Activated CD8-positive, alpha-beta memory T cell treated with anti-CD3 and anti-CD28 coated beads for 1 hour (primary cell): ENCODE results near the gene GCNT1.
"Not testable (repeated sequence)": the region's sequence is repeated elsewhere in the genome, so short reads cannot be mapped to it uniquely, and the experiment has no call there.

Experiments
- DNase-seq, 2 donors: peaks; one replicate each; pipeline ENCODE4 v3.0.0-alpha.2; 2020; ENCODE audit warnings: low read depth in 1 of 2; ENCODE audit errors: extremely low read depth in 1 of 2

GCNT1 gene

GRCh38 chr9:76441551-76442322 is 17.2 kb upstream of the GCNT1 start:
- no peak for DNase-seq

- no peak for DNase-seq
Measured at GRCh38 chr9:76443887-76444286, 15.1 kb upstream of the GCNT1 start.

- DNase-seq = no peak
Measured at GRCh38 chr9:76444322-76444929, 14.6 kb upstream of the GCNT1 start.

GRCh38 chr9:76445976-76446375 is 13.0 kb upstream of the GCNT1 start:
- DNase-seq = no peak

- DNase-seq = no peak
Measured at GRCh38 chr9:76448501-76448900, 10.5 kb upstream of the GCNT1 start.

GRCh38 chr9:76451234-76451633 is 7.7 kb upstream of the GCNT1 start:
- no peak for DNase-seq

GRCh38 chr9:76452839-76453238 is 6.1 kb upstream of the GCNT1 start:
- DNase-seq = no peak

GRCh38 chr9:76453785-76454184 is 5.2 kb upstream of the GCNT1 start:
- no peak for DNase-seq

- DNase-seq = no peak
Measured at GRCh38 chr9:76454311-76454710, 4.7 kb upstream of the GCNT1 start.

GRCh38 chr9:76456202-76456926 is 2.6 kb upstream of the GCNT1 start:
- DNase-seq = no peak

- DNase-seq = no peak
Measured at GRCh38 chr9:76459694-76460635, 983 bp downstream of the GCNT1 start.

- DNase-seq = no peak
Measured at GRCh38 chr9:76462126-76462525, 3.1 kb downstream of the GCNT1 start.

GRCh38 chr9:76463211-76463610 is 4.2 kb downstream of the GCNT1 start:
- no peak for DNase-seq

GRCh38 chr9:76464706-76465105 is 5.7 kb downstream of the GCNT1 start:
- DNase-seq = no peak

GRCh38 chr9:76465442-76466298 is 6.7 kb downstream of the GCNT1 start:
- no peak for DNase-seq

- no peak for DNase-seq
Measured at GRCh38 chr9:76466299-76466605, 7.3 kb downstream of the GCNT1 start.

GRCh38 chr9:76474419-76474818 is 15.4 kb downstream of the GCNT1 start:
- no peak for DNase-seq

GRCh38 chr9:76475686-76476085 is 16.7 kb downstream of the GCNT1 start:
- DNase-seq = no peak

- DNase-seq = not testable (repeated sequence)
Measured at GRCh38 chr9:76477818-76478217, 18.8 kb downstream of the GCNT1 start.

- no peak for DNase-seq
Measured at GRCh38 chr9:76478226-76478625, 19.2 kb downstream of the GCNT1 start.
